GM23248 (cell line): ENCODE measurements around the gene DNAJB5.

Experiments used
- EZH2 ChIP-seq: fragments of 200-600 bp; sonication (generic); IDR thresholded peaks from 2 replicates; pipeline ENCODE4 v1.6.1; 2018; ENCODE audit warnings: antibody characterized with exemption, mild to moderate bottlenecking; ENCODE audit not compliant: insufficient read depth, poor library complexity, severe bottlenecking
- EZH2phosphoT487 ChIP-seq: fragments of 200-600 bp; sonication (generic); IDR thresholded peaks from 2 replicates; pipeline ENCODE4 v1.6.1; 2018; ENCODE audit warnings: antibody characterized with exemption, moderate library complexity, mild to moderate bottlenecking, low read depth; ENCODE audit not compliant: insufficient read depth

- TF ChIP-seq EZH2 (no peak), EZH2phosphoT487 (no peak)
These were observed 4.8 kb downstream of the DNAJB5 start for GRCh38 chr9:34994260-34994899.
